Measurements from ENCODE around the gene CPLANE2.
A peak's percentile ranks its signal among the peaks of the same experiment; 100 is the strongest.
"Not testable (repeated sequence)": the region's sequence is repeated elsewhere in the genome, so short reads cannot be mapped to it uniquely, and the experiment has no call there.

CPLANE2 gene

DNA sequence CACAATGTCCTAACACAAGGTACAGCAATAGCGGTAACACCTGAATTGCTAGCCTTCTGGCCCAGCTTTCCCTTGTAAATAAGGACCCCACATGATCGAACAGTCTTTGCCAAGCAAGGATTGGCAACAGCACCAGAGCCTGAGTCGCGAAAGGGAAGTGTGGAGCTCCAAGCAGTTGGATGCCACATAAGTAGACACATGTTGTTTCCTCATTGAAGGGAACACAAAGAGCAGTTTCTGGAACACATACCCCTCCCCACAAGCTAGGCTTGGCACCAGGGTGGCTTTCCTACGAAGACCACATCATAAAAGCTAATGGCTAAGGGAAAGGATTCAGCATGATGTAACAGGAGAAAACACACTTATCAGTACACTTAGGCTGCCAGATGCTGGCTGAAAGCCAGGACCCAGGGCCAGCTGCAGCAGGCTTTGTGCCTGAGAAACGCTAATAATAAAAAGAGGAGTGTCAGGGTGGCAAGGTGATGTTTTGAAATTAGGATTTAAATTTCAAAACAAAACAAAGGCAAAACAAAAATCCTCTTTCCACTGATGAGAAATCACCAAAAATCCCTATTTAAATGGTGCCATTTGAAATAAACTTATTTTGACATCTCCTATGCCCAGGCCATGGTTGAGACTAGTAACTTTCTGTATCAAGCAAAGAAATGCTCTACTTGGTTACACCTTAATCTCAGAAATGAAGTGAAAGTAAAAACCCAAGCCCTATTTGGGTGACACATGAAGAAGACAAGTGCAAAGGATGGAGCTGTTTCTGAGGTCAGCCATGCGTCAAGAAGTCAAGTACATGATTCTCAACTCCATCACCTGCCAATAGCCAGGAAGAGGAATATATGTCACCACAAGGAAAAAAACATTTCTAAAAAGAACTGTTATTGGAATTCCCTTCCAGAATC, 11.9 kb upstream of the CPLANE2 start:
- peak; percentile 90 for DNase-seq

DNA sequence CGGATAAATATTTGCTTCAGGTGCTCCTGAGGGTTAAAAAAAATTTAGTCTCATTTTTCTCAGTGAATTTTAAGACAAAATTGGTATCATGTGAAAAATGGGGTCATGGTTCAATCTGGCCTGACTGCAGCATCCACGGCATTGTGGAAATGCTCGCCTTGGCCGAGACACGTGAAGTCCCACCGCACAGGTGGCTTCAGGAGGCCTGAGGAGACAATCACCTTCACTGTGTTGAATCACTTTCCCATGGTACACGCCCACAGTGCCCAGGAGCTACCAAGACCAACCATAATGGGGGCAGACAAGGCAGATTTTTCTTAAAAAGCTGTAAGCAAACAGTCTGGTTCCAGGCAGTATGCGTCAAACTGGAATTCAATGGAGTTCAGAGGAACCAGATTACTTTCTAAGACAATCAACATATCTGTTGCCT, 11.0 kb upstream of the CPLANE2 start:
- no peak for DNase-seq

GRCh38 chr1:16247441-16247840, 10.5 kb upstream of the CPLANE2 start:
- no peak for DNase-seq

DNA sequence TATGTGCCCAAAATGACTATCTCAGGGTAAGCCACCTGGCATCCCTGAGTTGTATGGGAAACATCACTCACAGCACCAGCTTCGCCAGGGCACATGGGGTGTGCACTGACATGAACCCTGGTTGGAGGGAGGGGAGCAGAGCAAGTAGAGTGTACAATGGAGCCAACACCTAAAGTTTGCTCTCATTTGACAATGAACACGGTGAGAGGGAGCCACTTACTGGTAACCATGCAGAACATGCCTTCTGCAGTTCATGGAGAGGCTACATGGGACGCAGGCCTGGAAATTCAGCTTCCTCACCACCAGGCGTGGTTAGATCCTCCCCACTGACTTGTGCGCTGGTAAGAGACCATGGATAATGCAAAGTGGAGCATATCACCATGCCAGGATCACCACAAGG, 10.0 kb upstream of the CPLANE2 start:
- DNase-seq: no peak

GRCh38 chr1:16246239-16246638, 9.3 kb upstream of the CPLANE2 start:
- DNase-seq: not testable (repeated sequence)

DNA sequence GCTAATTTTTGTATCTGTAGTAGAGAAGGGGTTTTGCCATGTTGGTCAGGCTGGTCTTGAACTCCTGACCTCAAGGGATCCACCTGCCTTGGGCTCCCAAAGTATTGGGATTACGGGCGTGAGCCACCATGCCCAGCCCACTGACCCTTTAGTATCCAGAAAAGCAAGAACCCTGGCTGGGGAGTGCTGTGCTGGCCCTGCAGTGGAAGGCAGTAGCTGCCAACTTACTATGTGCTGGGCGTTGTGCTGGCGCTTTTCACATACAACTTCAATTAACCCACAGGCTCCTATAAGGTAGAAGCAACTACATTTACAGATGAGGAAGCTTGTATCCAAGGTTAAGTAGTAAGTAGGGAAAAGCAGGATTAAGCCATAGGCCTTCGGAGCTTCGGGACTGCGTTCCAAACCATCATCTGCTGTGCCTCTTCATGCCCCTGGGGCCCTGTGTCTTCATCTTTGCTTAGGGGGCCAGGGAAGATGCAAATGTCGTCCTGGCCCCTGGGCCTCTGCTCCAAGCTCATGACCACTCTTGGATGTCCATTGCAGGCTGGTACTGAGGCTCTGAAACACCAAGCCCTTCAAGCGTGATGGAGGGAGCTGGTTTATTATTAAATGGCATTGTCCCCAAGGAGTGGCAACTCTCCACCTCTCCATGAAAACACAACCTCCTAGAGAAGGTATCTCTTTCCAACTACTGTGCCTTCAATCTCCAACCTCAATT, 8.7 kb upstream of the CPLANE2 start:
- no peak for DNase-seq

DNA sequence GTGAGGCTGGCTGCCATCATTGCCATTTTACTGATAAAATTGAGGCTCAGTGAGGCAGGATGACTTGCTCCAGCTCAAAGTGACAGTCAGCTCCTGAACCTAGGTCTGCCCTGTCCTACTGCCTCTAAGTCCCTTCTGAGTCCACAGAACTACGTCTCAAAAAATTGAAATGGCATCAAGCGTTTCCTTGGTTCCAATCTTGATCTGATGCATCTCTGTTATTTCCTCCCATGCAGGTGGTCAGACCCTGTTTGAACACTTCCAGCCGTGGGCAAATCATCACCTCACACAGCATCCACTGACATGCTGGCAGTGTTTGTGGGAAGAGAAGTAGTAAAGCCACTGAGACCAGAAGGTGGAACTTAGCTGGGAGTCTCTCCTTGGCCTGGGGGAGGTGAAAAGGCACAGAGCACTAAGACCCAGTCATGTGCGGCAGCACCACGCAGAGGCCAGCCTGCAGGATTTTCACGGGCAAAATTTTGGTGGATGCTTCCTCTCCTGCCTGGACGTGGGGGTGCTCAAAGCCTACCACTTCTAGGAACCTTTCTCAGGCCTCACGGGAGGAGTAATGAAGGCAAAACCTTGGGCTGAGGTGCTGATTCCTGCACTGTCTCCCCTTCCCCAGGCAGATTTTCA, 7.8 kb upstream of the CPLANE2 start:
- no peak for DNase-seq

DNA sequence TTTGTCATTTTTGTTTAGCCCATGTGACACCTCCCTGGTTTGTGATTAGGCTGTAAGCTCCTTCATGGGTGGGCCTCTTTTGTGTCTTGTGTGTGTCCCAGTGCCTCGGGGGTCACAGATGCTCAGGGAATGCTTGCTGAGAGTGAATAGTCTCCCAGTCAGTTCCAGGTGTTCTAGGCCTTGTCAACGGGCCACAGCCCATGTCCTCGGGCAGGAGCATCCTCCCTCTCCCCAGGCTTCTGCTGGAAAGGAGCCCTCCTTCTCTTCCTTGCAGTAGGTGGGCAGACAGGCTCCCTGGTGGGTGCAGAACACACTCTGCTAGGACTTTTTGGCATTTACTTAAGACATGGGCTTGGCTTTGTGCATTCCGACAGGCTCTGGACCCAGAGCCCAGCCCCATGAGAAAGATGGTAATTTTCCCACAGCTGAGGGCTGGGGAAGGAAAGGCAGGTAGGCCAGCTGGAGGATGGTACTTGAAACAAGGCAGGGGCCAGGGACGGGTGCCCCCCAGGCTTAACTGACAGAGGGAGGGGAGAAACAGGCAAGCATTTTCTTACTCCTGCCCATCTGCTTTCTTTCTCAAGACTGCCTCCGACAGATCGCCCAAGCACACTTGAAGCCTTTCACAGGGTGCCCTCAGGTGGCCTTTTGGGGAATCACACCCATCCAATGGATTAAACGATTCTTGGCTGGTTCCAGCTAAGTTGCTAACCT, 7.1 kb upstream of the CPLANE2 start:
- DNase-seq: peak; percentile 76

DNA sequence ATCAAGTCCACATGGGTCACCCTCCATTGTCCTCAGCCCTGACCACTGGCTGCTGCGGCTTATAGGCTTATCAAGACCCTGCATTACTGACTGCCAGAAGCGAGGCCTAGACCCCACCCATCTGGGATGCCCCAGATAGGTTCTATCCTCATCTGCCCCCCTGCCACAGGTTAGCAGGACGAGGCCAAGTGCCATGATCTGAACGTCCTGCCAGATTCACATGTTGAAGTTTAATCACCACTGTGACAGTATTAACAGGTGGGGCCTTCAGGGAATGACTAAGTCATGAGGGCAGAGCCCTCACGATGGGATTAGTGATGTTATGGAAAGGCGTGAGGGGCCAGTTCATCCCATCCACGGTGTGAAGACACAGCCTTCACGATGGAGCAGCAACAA, 6.2 kb upstream of the CPLANE2 start:
- DNase-seq: no peak

DNA sequence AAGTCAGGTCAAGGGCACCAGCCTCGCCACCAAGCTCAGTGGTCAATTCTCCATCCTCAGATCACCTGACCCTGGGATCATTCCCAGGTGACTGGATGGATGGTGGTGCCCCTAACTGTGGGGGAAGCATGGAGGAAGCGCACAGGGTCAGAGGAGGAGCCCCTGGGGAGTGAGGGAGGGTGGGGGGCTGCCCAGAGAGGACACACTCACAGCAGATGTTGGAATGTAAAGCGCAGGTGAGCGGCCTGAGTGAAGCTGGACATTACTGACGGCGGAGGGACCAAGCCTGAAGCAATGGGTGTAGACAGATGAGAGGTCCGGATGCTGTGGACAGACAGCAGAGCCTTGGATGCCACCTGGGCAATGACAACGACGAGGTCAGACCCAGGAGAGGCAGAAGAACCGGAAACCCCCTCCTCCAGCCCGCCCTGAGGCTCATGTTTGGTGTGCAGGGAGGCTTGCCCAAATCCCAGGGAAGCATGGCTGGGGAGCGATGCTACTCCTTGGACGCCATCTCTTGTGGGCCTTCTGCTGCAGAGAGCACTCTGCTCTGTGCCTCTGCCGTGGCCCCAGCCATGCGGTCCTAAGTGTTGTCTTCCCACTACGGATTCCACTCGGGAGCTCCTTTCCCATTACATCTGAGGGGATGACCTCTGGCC, 5.7 kb upstream of the CPLANE2 start:
- no peak for DNase-seq

GRCh38 chr1:16241221-16241708, 4.3 kb upstream of the CPLANE2 start:
- DNase-seq: no peak

- no peak for DNase-seq
Measured at GRCh38 chr1:16239972-16240491, 3.0 kb upstream of the CPLANE2 start.

DNA sequence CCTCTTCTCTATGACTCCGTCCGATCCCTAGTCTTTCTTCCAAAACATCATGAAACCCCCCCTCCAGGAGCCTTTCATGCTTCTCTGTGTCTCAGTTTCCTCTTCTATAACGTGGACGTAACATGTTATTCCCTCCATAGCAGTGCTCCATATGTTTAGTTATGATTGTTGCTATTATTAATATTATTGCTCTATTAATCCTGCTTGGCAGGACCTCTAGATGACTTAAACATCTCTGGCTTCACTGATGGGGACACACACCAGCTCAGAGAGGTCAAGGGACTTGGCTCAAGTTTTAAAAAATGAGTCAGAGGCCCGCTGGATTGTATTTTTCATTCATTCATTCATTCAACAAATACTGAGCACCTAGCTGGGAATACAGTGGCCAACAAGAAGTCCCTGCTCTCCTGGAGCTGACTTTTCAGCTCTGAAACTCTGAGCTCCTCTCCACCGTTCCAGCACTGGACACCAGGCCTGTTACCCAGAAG, 404 bp upstream of the CPLANE2 start:
- no peak for DNase-seq

DNA sequence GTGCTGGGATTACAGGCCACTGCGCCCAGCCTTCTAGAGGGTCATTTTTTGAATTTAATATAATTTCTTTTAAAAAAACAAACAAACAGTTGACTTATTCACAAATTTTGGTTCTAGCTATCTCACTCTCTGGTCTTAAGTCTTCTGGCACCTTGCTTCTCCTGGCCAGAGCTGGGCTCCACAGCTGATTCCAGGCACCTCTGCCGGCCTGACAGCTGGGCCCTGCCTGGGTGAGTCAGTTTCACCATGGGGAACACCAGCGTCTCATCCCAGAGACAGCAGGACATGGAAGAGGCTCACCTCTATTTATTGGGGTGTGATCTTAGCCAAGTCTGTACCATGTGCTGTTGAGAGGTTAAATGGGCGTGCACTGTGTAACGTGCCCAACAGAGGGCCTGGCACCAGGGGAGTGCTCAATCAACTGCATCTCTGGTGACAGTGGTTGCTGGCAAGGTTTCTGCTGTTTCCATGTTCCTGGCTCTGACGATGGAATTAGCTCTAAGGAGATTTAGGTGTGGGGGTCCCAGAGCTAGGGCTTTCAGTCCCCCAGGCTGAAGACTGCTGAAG, 956 bp downstream of the CPLANE2 start:
- peak; percentile 82 for DNase-seq

- DNase-seq: no peak
Measured at GRCh38 chr1:16235347-16235746, 1.6 kb downstream of the CPLANE2 start.

DNA sequence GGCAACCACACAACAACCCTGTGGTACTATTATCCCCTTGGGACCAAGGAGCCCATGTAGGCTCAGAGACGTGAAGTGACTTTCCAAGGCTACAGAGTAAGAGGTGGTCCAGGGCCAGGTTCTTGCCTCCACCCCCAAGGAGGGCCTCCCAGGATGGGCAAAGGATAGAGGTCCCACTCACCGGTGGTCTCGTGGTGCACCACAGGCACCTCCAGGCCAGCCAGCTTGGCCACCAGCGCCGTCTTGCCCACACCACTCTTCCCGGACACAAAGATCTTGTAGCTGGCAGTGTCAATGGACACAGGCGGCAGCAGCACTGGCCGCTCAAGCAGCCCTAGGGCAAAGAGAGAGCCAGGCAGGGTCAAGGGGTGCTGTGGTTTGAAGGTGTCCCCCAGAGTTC, 3.6 kb downstream of the CPLANE2 start:
- no peak for DNase-seq

DNA sequence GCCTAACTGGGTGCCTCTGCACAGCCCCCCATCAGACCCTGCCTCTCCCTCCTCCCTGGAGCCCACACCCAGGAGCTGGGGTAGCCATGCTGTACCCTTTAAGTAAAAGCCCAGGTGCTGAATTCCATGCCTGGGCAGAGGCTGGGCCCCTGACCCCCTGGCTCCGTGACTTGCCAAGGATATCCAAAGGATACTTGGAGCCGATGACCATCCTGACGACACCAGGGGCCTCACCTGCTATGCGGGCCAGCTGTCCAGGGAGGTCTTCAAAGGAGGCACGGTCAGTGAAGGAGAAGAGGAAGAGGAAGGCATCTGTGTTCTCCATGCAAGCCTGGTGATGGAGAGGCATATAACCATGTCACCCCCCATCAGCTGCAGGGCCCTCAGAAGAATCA, 4.7 kb downstream of the CPLANE2 start:
- no peak for DNase-seq

GRCh38 chr1:16231331-16232315, 5.4 kb downstream of the CPLANE2 start:
- DNase-seq: no peak

DNA sequence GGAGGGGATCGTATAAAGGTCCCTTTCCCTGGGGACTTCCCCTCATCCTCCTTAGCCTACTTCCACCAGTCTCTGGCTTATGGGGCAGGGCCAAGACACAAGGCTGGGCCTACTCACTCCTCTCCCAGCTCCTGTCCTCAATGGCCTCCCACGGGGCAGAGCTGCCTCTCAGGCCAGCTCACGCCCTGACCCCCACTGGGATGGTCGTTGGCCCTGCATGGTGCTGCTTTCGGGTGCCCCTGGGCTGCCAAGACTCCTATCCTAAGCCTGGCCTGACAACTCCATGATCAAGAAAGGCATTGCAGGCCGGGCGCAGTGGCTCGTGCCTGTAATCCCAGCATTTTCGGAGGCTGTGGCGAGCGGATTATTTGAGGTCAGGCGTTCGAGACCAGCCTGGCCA, 6.2 kb downstream of the CPLANE2 start:
- no peak for DNase-seq
